Measurements from ENCODE around the gene DNAJC25.

DNA sequence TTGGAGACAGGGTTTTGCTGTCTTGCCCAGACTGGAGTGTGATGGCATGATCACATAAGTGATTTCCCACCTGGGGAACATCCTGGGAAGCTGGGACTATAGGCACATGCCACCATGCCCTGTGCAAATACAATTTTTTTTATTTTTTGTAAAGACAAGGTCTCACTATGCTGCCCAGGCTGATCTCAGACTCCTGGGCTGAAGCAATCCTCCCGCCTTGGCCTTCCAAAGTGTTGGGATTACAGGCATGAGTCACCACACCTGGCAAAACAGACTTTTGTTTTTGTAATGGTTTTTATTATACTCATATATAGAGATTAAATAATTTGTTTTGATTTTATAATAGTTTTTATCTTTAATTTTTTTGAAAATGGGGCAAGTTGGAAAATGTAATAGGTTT, 14.7 kb downstream of the DNAJC25 start:
- TF ChIP-seq POLR2AphosphoS5 (IDR thresholded peaks at IDR 0.05) (no peak), POLR2A (IDR thresholded peaks at IDR 0.05) (no peak)
